Fibroblast of skin of back (primary cell): Measurements from ENCODE around the gene FBXO45. TPM values are rescaled to one million over a fixed set of nuclear protein-coding genes. Genes with fewer than 3 reads are reported as not detected.
"Not testable (repeated sequence)": the region's sequence is repeated elsewhere in the genome, so short reads cannot be mapped to it uniquely, and the experiment has no call there.

Experiments used
- DNase-seq: peaks from one replicate; pipeline ENCODE4 v3.0.0-alpha.2; 2013
- polyA plus RNA-seq, 2 experiments: library from polyadenylated mRNA; unstranded; fragments of 120-200 nt; gene quantifications; one replicate each; pipeline ENCODE4 v1.2.1, GENCODE V29; 2013; ENCODE audit not compliant: insufficient read length in 2 of 2

FBXO45 gene
- 12.5 TPM for polyA plus RNA-seq (2013, experiment 1 of 2; ENCODE audit: insufficient read length)
- 9.7 TPM for polyA plus RNA-seq (2013, experiment 2 of 2; ENCODE audit: insufficient read length)

- DNase-seq, result peak; percentile 95
Measured at GRCh38 chr3:196568246-196569002, at the start of gene FBXO45, which contains the start of gene WDR53. TSS of gene FBXO45 (plus strand) at chr3:196568660. CDS start at chr3:196568985, 325 bp downstream. TSS of gene WDR53 (minus strand) at chr3:196568554. CDS start at chr3:196561475, 7,079 bp downstream.

- DNase-seq, result peak; percentile 71
Measured at GRCh38 chr3:196518966-196519717, 49.3 kb upstream of the FBXO45 start.

DNA sequence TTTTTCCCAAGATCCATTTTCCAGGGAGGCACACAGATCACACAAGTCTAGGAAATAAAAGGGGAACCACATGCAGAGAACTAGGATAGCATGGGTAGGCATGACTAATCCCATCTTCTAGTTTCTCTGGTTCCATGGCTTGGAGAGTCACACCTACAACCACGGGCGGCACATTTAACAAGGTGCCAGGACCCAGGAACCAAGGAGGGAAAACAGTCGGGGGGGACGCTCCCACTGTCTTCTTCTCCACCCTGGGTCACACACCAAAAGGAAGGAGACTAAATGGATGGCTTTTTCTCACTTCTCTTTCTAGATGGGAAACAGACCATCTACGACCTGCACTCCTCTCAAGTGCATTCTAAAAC, 48.8 kb upstream of the FBXO45 start:
- DNase-seq, result no peak

DNA sequence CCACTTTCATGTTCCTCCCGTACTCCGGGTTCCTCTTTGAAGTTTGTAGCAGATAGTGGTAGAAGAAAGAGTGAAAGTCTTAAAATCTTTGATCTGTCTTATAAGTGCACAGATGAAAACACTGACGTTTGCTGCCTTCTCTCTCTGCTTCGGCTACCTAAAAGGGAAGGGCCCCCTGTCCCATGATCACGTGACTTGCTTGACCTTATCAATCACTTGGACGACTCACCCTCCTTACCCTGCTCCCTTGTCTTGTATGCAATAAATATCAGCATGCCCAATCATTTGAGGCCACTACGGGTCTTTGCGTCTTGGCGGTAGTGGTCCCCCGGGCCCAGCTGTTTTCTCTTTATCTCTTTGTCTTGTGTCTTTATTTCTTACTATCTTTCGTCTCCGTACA, 47.2 kb upstream of the FBXO45 start:
- not testable (repeated sequence) for DNase-seq

DNA sequence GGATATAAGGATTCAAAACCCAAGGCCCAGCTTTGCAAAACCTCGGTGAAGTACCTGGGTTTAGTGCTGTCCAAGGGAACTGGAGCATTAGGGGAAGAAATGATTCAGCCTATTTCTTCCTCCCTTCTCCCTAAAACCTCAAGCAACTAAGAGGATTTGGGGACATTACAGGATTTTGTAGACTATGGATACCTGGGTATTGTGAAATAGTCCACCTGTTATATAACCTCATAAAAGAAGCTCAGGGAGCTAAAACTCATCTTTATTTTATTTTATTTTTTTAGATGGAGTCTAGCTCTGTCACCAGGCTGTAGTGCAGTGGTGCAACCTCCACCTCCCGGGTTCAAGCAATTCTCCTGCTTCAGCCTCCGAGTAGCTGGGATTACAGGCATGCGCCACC, 44.6 kb upstream of the FBXO45 start:
- no peak for DNase-seq

- no peak for DNase-seq
Measured at GRCh38 chr3:196524527-196524926, 43.9 kb upstream of the FBXO45 start.

DNA sequence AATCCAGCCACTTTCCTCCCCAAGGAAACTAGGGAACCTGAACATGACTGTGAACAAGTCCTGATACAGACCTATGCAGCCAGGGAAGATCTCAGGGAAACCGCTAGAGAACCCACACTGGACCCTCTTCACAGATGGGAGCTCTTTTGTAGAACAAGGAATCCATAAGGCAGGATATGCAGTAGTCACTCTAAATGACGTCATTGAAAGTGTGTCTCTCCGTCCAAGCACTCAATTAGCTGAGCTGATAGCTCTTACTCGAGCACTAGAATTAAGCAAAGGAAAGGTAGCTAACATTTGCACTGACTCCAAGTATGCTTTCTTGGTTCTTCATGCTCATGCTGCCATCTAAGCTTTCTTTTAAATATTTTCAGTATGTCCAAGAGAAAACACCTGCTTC, 43.3 kb upstream of the FBXO45 start:
- no peak for DNase-seq

DNA sequence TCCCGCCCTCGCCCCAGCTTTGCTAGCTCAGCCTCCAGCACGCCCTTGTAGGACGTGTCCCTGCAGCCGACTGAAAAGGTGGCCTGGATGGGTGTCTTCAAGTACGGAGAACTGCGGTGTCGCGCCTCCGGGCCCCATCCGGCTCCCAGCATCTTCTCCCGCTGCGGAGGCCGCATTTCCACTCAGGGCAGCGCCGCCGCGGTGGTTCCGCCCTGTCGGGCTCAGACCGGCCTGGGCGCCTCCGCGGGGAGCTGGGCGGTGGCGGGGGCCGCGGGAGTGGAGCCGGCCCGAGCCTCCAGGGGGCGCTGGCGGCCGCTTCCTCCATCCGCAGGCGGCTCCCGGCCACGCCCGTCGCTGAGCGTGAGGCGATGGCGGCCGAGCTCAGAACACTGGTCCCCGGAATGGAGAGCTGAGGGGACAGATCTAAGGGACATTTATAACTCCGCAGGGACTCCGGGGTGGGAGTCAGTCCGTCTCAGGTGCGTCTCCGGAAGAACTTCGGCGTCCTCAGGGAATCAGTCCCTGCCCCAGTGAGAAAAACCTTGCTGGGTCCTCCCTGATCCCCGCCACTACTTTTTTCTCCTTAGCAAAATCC, 39.7 kb upstream of the FBXO45 start:
- peak; percentile 63 for DNase-seq

DNA sequence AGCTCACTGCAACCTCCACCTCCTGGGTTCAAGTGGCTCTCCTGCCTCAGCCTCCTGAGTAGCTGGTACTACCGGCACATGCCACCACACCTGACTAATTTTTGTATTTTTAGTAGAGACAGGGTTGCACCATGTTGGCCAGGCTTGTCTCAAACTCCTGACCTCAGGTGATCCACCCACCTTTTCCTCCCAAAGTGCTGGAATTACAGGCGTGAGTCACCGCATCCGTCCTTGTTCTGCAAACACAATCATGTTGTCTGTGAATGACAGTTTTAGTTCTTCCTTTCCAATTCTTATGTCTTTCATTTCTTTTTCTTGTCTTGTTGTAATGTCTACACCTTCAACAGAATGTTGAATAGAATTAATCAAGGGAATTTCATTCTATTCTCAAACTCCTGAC, 37.0 kb upstream of the FBXO45 start:
- DNase-seq, result no peak

DNA sequence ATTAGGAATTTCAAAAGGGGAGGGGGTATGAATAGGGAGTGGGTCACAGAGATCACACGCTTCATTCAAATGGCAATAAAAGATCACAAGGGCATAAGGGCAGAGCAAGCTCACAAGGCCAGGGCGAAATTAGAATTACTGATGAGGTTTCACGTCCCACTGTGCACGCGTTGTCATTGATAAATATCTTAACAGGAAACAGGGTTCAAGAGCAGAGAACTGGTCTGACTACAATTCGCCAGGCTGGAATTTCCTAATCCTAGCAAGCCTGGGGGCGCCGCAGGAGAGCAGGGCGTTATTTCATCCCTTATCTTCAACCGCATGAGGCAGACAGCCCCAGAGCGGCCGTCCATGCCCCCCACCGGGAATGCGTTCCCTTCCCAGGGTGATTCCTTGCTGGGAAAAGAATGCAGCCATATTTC, 35.2 kb upstream of the FBXO45 start:
- DNase-seq, result peak; percentile 57

- no peak for DNase-seq
Measured at GRCh38 chr3:196537319-196537984, 31.0 kb upstream of the FBXO45 start.

- no peak for DNase-seq
Measured at GRCh38 chr3:196541684-196542445, 26.6 kb upstream of the FBXO45 start.

DNA sequence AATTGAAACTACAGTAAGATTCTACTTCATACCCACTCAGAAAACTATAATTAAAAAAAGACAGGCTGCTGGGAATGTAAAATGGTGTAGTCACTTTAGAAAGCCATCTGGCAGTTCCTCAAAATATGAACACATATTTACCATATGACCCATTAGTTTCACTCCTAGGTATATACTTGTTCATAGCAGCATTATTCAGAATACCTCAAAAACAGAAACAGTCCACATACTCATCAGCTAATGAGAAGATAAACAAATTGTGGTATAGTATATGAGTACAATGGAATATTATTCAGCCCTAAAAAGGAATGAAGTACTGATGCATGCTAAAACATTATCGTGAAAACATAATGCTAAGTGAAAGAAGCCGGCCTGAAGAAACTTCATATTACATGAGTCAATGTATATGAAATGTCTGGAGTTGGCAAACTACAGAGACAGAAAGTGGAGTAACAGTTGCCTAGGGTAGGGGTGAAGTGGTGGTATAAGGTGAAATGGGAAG, 23.9 kb upstream of the FBXO45 start:
- no peak for DNase-seq

DNA sequence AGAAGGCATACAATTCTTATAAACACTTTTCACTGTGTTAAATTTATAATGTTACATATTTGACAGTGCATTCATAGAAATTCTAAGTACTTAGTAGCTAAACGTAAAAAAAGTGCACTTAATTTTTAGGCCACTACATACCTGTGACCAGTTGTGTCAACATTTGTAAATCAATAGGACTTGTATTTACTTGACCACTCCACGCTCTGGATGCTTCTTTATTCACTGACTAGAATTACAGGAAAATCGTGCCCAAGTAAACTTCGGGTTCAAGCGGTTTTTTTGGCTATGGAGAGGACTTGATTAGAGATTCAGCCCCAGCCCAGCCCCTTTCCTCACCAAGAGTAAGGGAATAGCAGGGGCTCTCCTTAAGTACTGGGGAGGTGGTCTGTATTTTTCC, 21.9 kb upstream of the FBXO45 start:
- no peak for DNase-seq

- DNase-seq, result no peak
Measured at GRCh38 chr3:196547067-196547466, 21.4 kb upstream of the FBXO45 start.

DNA sequence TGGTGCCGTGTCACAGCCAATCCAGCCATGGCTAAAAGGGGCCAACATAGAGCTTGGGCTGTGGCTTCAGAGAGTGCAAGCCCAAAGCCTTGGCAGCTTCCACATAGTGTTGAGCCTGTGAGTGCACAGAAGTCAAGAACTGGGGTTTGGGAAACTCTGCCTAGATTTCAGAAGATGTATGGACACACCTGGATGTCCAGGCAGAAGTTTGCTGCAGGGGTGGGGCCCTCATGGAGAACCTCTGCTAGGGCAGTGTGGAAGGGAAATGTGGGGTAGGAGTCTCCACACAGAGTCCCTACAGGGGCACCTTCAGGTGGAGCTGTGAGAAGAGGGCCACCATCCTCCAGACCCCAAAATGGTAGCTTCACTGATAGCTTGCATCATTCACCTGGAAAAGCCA, 19.1 kb upstream of the FBXO45 start:
- not testable (repeated sequence) for DNase-seq

- not testable (repeated sequence) for DNase-seq
Measured at GRCh38 chr3:196550172-196550571, 18.3 kb upstream of the FBXO45 start.

GRCh38 chr3:196552253-196552652, 16.2 kb upstream of the FBXO45 start:
- DNase-seq, result no peak

DNA sequence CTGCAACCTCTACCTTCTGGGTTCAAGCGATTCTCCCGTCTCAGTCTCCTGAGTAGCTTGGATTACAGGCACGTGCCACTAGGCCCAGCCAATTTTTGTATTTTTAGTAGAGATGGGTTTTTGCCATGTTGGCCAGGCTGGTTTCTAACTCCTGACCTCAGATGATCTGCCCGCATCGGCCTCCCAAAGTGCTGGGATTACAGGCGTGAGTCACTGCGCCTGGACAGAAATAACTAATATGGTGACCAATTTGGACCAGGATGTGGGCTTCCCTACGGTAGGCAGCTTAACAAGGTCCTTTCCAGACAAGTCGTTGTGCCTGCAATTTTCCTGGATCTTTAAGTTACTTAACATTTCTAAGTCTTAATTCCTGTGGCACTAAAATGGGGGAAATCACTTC, 14.9 kb upstream of the FBXO45 start:
- DNase-seq, result no peak

DNA sequence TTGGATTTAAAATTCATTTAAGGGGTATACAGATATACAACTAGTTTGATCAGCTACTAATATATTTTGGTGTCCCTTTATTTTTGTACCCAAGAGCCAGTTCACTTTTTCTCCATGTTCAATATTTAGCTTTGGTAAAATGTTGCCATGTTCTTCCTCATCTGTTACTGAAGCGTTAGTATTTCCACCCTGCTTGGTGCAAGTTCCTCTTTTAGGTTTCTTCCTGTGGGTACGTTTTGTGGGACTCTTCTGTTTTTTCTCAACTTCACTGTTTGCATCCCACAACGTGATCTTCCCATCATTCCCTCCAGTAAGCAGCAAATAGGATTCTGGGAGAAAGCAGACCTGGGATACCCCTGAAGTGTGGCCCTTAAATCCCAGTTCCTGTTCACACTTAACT, 14.3 kb upstream of the FBXO45 start:
- no peak for DNase-seq

GRCh38 chr3:196555295-196555694, 13.2 kb upstream of the FBXO45 start:
- DNase-seq, result no peak

DNA sequence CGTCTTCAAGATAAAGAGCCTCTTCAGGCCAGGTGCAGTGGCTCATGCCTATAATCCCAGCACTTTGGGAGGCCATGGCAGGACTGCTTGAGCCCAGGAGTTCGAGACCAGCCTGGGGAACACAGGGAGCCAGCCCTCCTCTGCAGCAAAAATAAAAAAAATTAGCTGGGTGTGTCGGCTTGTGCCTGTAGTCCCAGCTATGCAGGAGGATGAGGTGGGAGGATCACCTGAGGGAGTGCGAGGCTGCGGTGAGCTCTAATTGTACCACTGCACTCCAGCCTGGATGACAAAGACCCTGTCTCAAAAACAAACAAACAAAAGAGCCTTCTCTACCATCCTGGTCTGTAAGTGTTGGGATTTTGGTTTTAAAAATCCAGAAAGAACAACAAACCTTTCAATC, 11.2 kb upstream of the FBXO45 start:
- DNase-seq, result no peak
